ENCODE measurements around the gene SEMA3A.

SEMA3A gene

GRCh38 chr7:84196084-84196503 is 1.5 kb upstream of the SEMA3A start:
- DNase-seq (ENCODE audit: low read depth, low spot score) = no peak

GRCh38 chr7:84195295-84196060 is 889 bp upstream of the SEMA3A start:
- no peak for DNase-seq (ENCODE audit: low read depth, low spot score)

GRCh38 chr7:84193747-84194146 is 842 bp downstream of the SEMA3A start:
- no peak for DNase-seq (ENCODE audit: low read depth, low spot score)

GRCh38 chr7:84191842-84192241 is 2.7 kb downstream of the SEMA3A start:
- DNase-seq (ENCODE audit: low read depth, low spot score) = no peak

GRCh38 chr7:84191261-84191660 is 3.3 kb downstream of the SEMA3A start:
- DNase-seq (ENCODE audit: low read depth, low spot score) = no peak

- DNase-seq (ENCODE audit: low read depth, low spot score) = no peak
Observed at GRCh38 chr7:84190016-84190705, 4.4 kb downstream of the SEMA3A start.

GRCh38 chr7:84188786-84189405 is 5.7 kb downstream of the SEMA3A start:
- DNase-seq (ENCODE audit: low read depth, low spot score) = no peak

- DNase-seq (ENCODE audit: low read depth, low spot score) = no peak
Observed at GRCh38 chr7:84187813-84188510, 6.6 kb downstream of the SEMA3A start.

GRCh38 chr7:84187087-84187805 is 7.3 kb downstream of the SEMA3A start:
- no peak for DNase-seq (ENCODE audit: low read depth, low spot score)

GRCh38 chr7:84183741-84184140 is 10.8 kb downstream of the SEMA3A start:
- no peak for DNase-seq (ENCODE audit: low read depth, low spot score)

- DNase-seq (ENCODE audit: low read depth, low spot score) = no peak
Observed at GRCh38 chr7:84182301-84182700, 12.3 kb downstream of the SEMA3A start.

- no peak for DNase-seq (ENCODE audit: low read depth, low spot score)
Observed at GRCh38 chr7:84181628-84182027, 13.0 kb downstream of the SEMA3A start.

- DNase-seq (ENCODE audit: low read depth, low spot score) = no peak
Observed at GRCh38 chr7:84177758-84178412, 16.7 kb downstream of the SEMA3A start.

GRCh38 chr7:84176716-84177115 is 17.9 kb downstream of the SEMA3A start:
- DNase-seq (ENCODE audit: low read depth, low spot score) = no peak

- no peak for DNase-seq (ENCODE audit: low read depth, low spot score)
Observed at GRCh38 chr7:84175461-84175860, 19.1 kb downstream of the SEMA3A start.

GRCh38 chr7:84170646-84171045 is 23.9 kb downstream of the SEMA3A start:
- DNase-seq (ENCODE audit: low read depth, low spot score) = no peak

- DNase-seq (ENCODE audit: low read depth, low spot score) = no peak
Observed at GRCh38 chr7:84162584-84162983, 32.0 kb downstream of the SEMA3A start.

GRCh38 chr7:84162125-84162524 is 32.5 kb downstream of the SEMA3A start:
- DNase-seq (ENCODE audit: low read depth, low spot score) = no peak

GRCh38 chr7:84161398-84161797 is 33.2 kb downstream of the SEMA3A start:
- no peak for DNase-seq (ENCODE audit: low read depth, low spot score)

- no peak for DNase-seq (ENCODE audit: low read depth, low spot score)
Observed at GRCh38 chr7:84159435-84159834, 35.2 kb downstream of the SEMA3A start.

- no peak for DNase-seq (ENCODE audit: low read depth, low spot score)
Observed at GRCh38 chr7:84157171-84157570, 37.4 kb downstream of the SEMA3A start.
